Activated CD4-positive, alpha-beta T cell treated with anti-CD3 and anti-CD28 coated beads, Interleukin-2, amount 50 U/mL, for 1 hour (primary cell): ENCODE measurements around the gene HERC2.
"Not testable (repeated sequence)": the region's sequence is repeated elsewhere in the genome, so short reads cannot be mapped to it uniquely, and the experiment has no call there.

Experiments used
- DNase-seq: peaks from one replicate; pipeline ENCODE4 v3.0.0-alpha.2; 2020

HERC2 gene

GRCh38 chr15:28273468-28273867, 48.5 kb downstream of the HERC2 start:
- no peak for DNase-seq

- no peak for DNase-seq
Measured at GRCh38 chr15:28272587-28272986, 49.4 kb downstream of the HERC2 start.

DNA sequence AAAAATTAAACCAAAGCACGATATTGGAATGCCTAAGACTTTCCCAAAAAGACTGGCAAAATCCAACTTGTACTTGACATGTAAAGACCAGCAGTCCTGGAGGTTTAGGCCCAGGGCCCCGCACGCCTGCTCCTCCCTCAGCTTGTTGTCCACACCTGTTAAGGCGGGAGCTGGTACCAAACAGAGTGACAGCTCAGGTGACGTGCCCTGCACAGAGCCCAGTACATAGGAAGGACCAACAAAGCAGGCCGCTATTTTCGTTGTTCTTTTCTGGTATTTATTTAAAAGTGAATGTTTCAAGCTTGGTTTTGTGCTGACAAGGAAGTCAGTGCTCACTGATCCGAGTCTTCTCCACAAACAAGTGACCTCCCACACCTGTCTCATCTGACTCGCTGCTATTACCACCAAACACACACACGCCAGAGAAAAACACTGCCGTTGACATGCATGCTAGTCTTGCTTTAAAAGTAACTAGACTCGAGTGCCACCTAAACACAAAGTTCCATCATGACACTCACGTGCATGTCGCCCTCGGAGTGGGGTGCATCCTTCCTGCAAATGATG, 50.2 kb downstream of the HERC2 start:
- no peak for DNase-seq

DNA sequence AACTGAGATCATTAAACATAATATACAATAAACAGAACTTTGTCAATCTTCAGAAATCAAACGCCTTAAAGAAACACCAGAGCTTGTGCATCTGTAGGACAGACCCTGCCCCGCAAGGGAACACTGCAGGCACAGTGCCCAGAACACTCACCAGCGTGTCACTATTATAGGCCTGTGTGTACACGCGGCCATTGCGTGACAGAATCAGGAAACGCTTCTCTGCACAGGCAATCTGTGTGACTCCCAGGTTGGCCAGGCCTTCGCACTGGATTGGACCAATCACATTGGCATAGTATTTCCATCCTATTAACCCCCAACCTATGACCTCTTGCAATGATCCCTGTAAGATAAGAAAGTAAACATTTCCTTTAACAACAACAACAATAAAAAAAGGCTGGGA, 52.9 kb downstream of the HERC2 start:
- DNase-seq, result no peak

DNA sequence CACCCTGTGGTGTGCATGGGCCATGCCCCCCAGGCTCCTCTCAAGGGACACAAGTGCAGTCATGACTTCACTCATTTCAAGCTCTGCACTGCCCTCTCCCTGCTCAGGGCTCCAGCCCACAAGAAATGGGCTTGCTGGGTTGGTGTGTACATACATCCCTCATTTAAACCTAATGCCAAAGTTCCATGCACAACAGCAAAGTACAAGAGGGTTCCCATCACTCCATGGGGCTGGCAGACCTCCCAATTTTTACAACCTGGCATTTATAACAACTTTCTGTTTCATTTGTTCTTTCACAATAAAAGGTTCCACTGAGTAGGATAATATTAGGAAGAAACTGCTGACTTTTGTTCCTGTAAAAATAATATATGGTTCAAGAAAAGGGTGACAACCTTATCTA, 54.3 kb downstream of the HERC2 start:
- DNase-seq, result no peak

GRCh38 chr15:28265334-28266019, 56.5 kb downstream of the HERC2 start:
- no peak for DNase-seq

- DNase-seq, result no peak
Measured at GRCh38 chr15:28264166-28264565, 57.8 kb downstream of the HERC2 start.

DNA sequence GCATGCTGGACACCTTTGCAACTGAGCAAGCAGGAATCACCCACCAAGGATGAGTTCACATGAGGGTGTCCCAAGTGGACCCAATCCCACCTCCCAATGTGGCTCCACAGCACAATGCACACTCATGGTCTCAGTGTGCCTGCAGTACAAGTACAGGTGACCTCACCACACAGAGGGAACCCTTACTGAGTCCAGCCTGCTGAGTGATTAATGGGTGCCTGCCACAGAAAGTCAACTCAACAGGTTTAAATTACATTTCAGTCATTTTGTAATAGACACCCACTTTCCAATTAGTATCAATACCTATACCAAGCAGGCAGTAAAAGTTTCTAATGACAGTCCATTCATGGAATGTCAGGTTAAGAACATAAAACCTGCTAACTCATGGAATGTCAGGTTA, 59.5 kb downstream of the HERC2 start:
- no peak for DNase-seq

DNA sequence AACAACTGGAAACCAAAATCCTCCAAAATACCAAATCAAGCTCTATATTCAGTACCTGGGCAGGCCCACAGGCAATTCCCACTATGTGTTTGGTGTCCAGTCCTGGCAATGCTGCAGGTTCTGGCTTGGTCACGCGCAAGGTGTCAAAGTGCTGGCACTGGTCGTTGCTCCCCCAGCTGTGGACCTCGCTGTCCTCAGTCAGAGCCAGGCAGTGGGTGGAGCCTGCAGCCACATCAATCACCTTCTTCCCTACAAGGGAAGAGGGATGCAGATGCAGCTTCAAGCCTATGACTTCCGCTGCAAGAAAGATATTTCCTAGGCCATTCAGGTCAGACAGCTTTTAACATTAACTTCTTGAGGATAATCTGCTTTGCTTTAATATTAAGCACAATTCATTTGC, 61.3 kb downstream of the HERC2 start:
- DNase-seq, result no peak

- no peak for DNase-seq
Measured at GRCh38 chr15:28260317-28260716, 61.7 kb downstream of the HERC2 start.

- no peak for DNase-seq
Measured at GRCh38 chr15:28255965-28256364, 66.0 kb downstream of the HERC2 start.

DNA sequence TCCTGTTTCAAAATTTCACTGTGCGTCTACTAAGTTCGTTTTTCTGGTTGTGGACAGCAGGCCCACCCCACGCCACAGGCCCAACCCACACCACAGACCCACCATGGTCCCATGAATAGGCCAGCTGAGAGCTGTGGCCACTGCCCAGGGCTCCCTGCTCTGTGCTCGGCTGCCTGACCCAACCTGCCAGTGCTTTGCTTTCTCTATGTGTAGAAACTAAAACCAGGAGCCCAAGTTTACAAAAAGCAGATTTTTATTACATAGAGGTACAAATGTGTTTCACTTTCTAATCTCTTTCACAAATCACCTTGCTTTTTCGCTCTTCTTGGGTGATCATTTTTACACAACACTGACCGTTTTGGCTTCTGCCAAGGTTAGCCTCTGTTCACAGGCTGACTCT, 69.1 kb downstream of the HERC2 start:
- no peak for DNase-seq

DNA sequence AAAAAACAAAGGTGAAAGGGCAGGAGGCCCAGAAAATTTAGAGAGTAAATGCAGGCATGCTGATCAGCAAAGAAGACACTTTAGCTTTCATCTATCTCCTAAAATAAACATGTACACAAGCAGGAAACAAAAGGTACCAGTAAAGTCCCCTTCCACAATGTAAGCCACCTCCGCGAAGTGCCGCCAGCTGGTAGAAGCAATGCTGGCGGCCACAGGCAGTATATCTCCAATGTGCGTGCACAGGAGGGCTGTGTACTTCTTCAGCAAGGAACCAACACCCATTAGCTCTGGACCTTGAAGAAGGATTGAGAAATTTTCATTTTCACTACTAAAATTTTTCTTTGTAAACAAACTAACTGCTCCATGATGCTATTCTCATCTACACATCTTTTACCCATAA, 75.4 kb downstream of the HERC2 start:
- no peak for DNase-seq

DNA sequence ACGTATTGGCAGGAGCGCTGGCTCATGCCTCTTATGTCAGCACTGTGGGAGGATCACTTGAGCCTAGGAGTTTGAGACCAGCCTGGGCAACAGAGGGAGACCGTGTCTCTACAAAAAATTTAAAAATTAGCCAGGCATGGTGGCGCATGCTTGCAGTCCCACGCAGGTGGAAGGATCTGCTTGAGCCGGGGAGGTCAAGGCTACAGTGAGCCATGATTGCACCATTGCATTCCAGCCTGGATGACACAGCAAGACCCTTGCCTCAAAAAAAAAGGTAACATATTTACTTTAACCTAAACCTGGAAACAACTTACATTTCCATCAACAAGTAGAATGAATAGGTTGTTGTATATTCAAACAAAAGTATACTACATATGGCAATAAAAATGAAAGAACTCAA, 78.1 kb downstream of the HERC2 start:
- no peak for DNase-seq

DNA sequence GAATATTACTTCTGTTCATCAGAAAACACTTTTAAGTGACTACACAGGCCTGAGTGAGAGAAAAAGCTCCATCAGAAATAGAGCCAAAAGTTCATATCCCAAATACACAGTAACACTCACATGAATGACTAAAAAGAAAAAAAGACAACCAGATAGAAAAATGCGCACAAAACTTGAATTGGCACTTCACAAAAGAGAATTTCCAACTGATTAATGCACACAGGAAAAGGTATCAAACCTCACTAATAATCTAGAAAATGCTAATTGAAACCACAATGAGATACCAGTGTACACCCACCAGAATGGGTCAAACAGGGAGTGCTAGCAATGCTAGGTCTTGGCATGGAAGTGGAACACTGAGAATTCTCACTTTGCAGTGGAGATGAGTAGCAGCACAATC, 78.6 kb downstream of the HERC2 start:
- DNase-seq, result no peak

DNA sequence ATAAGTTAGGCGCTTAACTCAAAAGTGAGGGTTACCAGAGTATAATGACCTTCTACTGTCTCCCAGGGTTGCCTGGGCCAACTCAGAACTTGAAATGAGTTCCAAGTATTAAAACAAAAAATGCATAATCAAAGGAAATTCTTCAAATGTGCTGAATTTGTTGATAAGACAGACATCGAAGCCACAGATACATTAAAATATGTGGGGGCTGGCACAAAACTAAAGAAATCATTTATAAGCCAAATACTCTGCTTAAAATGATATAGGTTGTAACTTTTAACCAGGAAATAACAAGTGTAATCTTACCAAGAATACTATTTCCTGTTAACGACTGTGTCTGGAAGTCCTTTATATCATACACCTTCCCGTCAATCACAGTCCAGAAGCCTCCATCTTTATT, 83.7 kb downstream of the HERC2 start:
- DNase-seq, result not testable (repeated sequence)

DNA sequence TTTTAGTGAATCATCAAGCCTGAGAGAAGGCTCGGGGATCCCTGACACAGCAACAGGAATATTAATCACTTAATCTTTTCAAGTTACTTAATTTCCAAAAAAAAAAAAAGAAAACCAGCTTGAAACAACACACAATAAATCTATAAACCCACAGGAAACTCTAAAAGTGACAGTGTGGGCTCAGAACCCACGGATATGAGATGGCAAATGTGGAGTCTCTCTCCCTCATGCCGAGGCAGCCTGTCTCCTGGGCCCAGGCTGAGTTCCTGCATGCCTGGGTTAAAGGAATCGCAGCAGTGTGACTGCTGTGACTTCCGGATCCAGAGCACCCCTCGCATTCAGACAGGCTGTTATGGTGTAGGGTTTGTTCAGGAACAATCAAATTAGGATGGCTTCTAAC, 90.2 kb downstream of the HERC2 start:
- not testable (repeated sequence) for DNase-seq

GRCh38 chr15:28231336-28231735, 90.6 kb downstream of the HERC2 start:
- not testable (repeated sequence) for DNase-seq

DNA sequence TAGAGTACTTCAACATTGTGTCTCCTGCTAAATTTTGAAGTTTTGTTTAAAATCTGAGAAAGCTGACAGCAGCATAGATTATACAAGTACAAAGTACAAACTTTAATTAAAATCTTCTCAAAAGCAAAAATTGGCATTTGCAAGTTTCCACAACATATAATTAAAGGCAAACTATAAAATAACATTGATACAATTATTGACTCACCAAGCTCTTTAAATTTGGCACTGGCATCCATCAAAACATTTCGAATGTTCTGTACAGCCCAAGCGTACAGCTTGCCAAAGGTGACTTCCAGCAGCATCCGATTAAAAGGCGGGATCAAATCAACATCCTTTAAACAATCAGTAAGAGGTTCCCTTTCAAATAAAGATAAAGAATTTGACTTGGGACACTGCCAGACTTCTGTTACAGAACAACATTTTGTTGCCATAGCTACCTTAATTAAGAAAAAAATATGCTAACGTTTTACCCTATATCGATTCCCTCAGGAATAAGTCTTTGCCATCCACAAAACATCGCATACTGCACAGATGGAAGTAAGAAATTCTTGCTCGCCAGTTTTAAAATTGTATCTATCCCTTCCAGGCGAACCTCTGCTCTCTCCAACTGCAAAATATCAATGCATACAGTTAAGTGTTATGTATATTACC, 92.9 kb downstream of the HERC2 start:
- DNase-seq, result not testable (repeated sequence)

GRCh38 chr15:28228096-28228495, 93.9 kb downstream of the HERC2 start:
- no peak for DNase-seq

GRCh38 chr15:28227303-28227702, 94.7 kb downstream of the HERC2 start:
- DNase-seq, result not testable (repeated sequence)

GRCh38 chr15:28222612-28223011, 99.4 kb downstream of the HERC2 start:
- DNase-seq, result not testable (repeated sequence)

DNA sequence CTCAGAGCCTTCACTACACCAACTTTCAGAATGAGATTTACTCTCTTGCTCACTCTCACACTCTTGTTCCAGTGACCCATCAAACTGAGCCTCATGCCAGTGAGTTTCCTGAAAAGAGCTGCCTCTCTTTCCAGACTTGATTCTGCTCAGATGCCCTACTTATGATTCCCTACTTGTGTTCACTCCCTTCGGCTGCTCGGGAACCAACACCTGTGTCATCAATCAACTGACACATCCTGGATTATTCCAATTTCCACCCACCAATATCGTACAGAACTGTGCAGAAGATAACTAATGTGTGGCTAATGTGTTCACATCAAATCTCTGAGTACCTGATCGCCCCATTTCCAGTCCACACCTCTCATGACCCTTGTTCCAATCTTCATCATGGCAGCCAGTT, 100.3 kb downstream of the HERC2 start:
- not testable (repeated sequence) for DNase-seq

GRCh38 chr15:28219116-28219515, 102.9 kb downstream of the HERC2 start:
- DNase-seq, result no peak
